Activated CD8-positive, alpha-beta T cell treated with anti-CD3 and anti-CD28 coated beads for 36 hours (primary cell): Measurements from ENCODE around the gene SPINT1. TPM values are rescaled to one million over a fixed set of nuclear protein-coding genes. Genes with fewer than 3 reads are reported as not detected.
A peak's percentile ranks its signal among the peaks of the same experiment; 100 is the strongest.

Source experiments
- ATAC-seq: fragments of 200-7000 bp; cut with Tn5 transposase; one replicate; pipeline ENCODE4 v1.10.0; 2021; ENCODE audit warnings: mild to moderate bottlenecking, moderate library complexity
- CTCF ChIA-PET: fragments of 350-600 bp; sonication (Branson Sonifier 250); formaldehyde crosslinking; loops from one replicate; lab custom pipeline; 2021; ENCODE audit warnings: antibody characterized with exemption; lab: Charles Lee
- POLR2A ChIA-PET: fragments of 350-600 bp; sonication (Branson Sonifier 250); formaldehyde crosslinking; loops from one replicate; lab custom pipeline; 2021; ENCODE audit warnings: antibody characterized with exemption; lab: Charles Lee
- DNase-seq: peaks from one replicate; pipeline ENCODE4 v3.0.0-alpha.2; 2020
- H3K27ac Mint-ChIP-seq: one replicate; pipeline ENCODE4 v1.8.0; 2021; ENCODE audit warnings: mild to moderate bottlenecking, mixed read lengths
- H3K27me3 Mint-ChIP-seq: one replicate; pipeline ENCODE4 v1.8.0; 2021; ENCODE audit warnings: mixed read lengths
- H3K36me3 Mint-ChIP-seq: one replicate; pipeline ENCODE4 v1.8.0; 2021; ENCODE audit warnings: low read depth, mixed read lengths
- H3K4me1 Mint-ChIP-seq: one replicate; pipeline ENCODE4 v1.8.0; 2021; ENCODE audit warnings: low read depth, mixed read lengths
- H3K4me3 Mint-ChIP-seq: one replicate; pipeline ENCODE4 v1.8.0; 2021; ENCODE audit warnings: mild to moderate bottlenecking, moderate library complexity, mixed read lengths
- H3K9me3 Mint-ChIP-seq: one replicate; pipeline ENCODE4 v1.8.0; 2021; ENCODE audit warnings: mixed read lengths
- CTCF ChIP-seq: fragments of 200-600 bp; IDR thresholded peaks from one replicate; pipeline ENCODE4 v1.8.0; 2022; ENCODE audit warnings: antibody characterized with exemption, mild to moderate bottlenecking
- intact Hi-C: fragments of 100-400 bp; cut with micrococcal nuclease; formaldehyde crosslinking; loops from one replicate; pipeline ENCODE4 v1.10.0; 2022
- total RNA-seq, 2 experiments: library from RNA; stranded (reverse); gene quantifications; one replicate each; pipeline ENCODE4 v1.2.3, GENCODE V29; 2021

The SPINT1 gene
- total RNA-seq, 2 experiments from 2014 or later, result 6.3 to 6.5 TPM

GRCh38 chr15:40891138-40891537 lies 47.3 kb downstream of the SPINT1 start:
- DNase-seq (no peak), ATAC-seq (no peak)
- H3K27ac Mint-ChIP-seq, result no peak overlapping the region
- H3K36me3 Mint-ChIP-seq, result peaks cover 3% of the 10 kb centered on the region
- H3K4me3 Mint-ChIP-seq, result no peak overlapping the region
- no peaks in the 10 kb centered on the region for H3K9me3 Mint-ChIP-seq
- POLR2A ChIA-PET, result interaction anchor here (1.1 to 1.6 kb wide), 3 partner anchors 10 to 33 kb away, joined by 3 to 8 read pairs (median 5); no protein-coding TSS in a partner anchor
- no peaks in the 10 kb centered on the region for H3K27me3 Mint-ChIP-seq
- peaks cover 28% of the 10 kb centered on the region for H3K4me1 Mint-ChIP-seq
- intact Hi-C loops, result loop anchor here (10.0 kb wide), 2 partner anchors 136 to 216 kb away; partner anchors contain the start of gene RMDN3
- CTCF ChIA-PET, result interaction anchor here (1.0 to 2.7 kb wide), 10 partner anchors 9 to 441 kb away, joined by 3 to 13 read pairs (median 5); partner anchors contain the start of genes NUSAP1, OIP5, RHOV and SPINT1
- no peak for TF ChIP-seq CTCF

- DNase-seq (peak; percentile 58), ATAC-seq (no peak)
- H3K27ac Mint-ChIP-seq, result no peak overlapping the region
- H3K4me1 Mint-ChIP-seq, result peaks cover 28% of the 10 kb centered on the region
- no peaks in the 10 kb centered on the region for H3K9me3 Mint-ChIP-seq
- ChIA-PET POLR2A (interaction anchor here (0.6 to 1.5 kb wide), 5 partner anchors 11 to 196 kb away, joined by 3 to 8 read pairs (median 4); no protein-coding TSS in a partner anchor), CTCF (interaction anchor here (0.6 to 2.2 kb wide), 17 partner anchors 10 to 440 kb away, joined by 3 to 25 read pairs (median 4); partner anchors contain the start of genes NUSAP1, OIP5, RHOV and SPINT1)
- intact Hi-C loops, result loop anchor here (2.0 to 10.0 kb wide), 3 partner anchors 33 to 217 kb away; partner anchors contain the start of gene RMDN3
- peaks cover 4% of the 10 kb centered on the region for H3K36me3 Mint-ChIP-seq
- H3K4me3 Mint-ChIP-seq, result no peak overlapping the region
- peak; percentile 73 for TF ChIP-seq CTCF
- H3K27me3 Mint-ChIP-seq, result no peaks in the 10 kb centered on the region
Measured at GRCh38 chr15:40891810-40892446, 48.1 kb downstream of the SPINT1 start.

GRCh38 chr15:40892447-40893012 lies 48.7 kb downstream of the SPINT1 start:
- Mint-ChIP-seq H3K4me1 (peaks cover 28% of the 10 kb centered on the region), H3K4me3 (no peak overlapping the region), H3K27ac (no peak overlapping the region), H3K9me3 (no peaks in the 10 kb centered on the region), H3K36me3 (peaks cover 4% of the 10 kb centered on the region), H3K27me3 (no peaks in the 10 kb centered on the region)
- ChIA-PET CTCF (interaction anchor here (0.6 to 2.2 kb wide), 17 partner anchors 10 to 440 kb away, joined by 3 to 25 read pairs (median 4); partner anchors contain the start of genes NUSAP1, OIP5, RHOV and SPINT1), POLR2A (interaction anchor here (0.8 to 1.5 kb wide), 4 partner anchors 12 to 197 kb away, joined by 3 to 8 read pairs (median 4); no protein-coding TSS in a partner anchor)
- intact Hi-C loops, result loop anchor here (2.0 to 10.0 kb wide), 3 partner anchors 34 to 218 kb away; partner anchors contain the start of gene RMDN3
- no peak for TF ChIP-seq CTCF
- ATAC-seq (no peak), DNase-seq (no peak)

- H3K27ac Mint-ChIP-seq, result no peak overlapping the region
- no peak for DNase-seq
Measured at GRCh38 chr15:40893019-40893670, 49.3 kb downstream of the SPINT1 start.

More at GRCh38 chr15:40893019-40893670, 49.3 kb downstream of the SPINT1 start:
- CTCF ChIA-PET, result interaction anchor here (0.7 to 5.9 kb wide), 22 partner anchors 8 to 324 kb away, joined by 3 to 112 read pairs (median 10); partner anchors contain the start of genes RHOV, RPUSD2 and SPINT1
- Mint-ChIP-seq H3K4me1 (peaks cover 28% of the 10 kb centered on the region), H3K27me3 (no peaks in the 10 kb centered on the region), H3K4me3 (no peak overlapping the region), H3K9me3 (no peaks in the 10 kb centered on the region), H3K36me3 (peaks cover 4% of the 10 kb centered on the region)
- POLR2A ChIA-PET, result interaction anchor here (2.6 kb wide), 1 partner anchor 11 kb away, joined by 15 read pairs; no protein-coding TSS in a partner anchor
- ATAC-seq, result no peak
- no peak for TF ChIP-seq CTCF
- intact Hi-C loops, result loop anchor here (2.0 to 10.0 kb wide), 3 partner anchors 34 to 218 kb away; partner anchors contain the start of gene RMDN3
